ENCODE results near the gene MMP14.

- TF ChIP-seq EZH2 (IDR thresholded peaks at IDR 0.05; ENCODE audit: borderline replicate concordance) (no peak), CTCF (IDR thresholded peaks at IDR 0.05; ENCODE audit: poor library complexity) (no peak), EZH2phosphoT487 (IDR thresholded peaks at IDR 0.05; ENCODE audit: low read depth, severe bottlenecking, unreplicated experiment) (no peak)
These were observed 5.4 kb downstream of the MMP14 start for GRCh38 chr14:22841769-22842168.

Measured in hepatocyte (in vitro differentiated cells).